Lower lobe of right lung (tissue), 2 donors: ENCODE data around the gene GFRA4. TPM values are rescaled to one million over a fixed set of nuclear protein-coding genes. Genes with fewer than 3 reads are reported as not detected.
A peak's percentile ranks its signal among the peaks of the same experiment; 100 is the strongest.

ENCODE experiments used
- ATAC-seq, 2 donors: fragments of 200-7000 bp; cut with Tn5 transposase; one replicate each; pipeline ENCODE4 v1.9.1; 2020 to 2022; ENCODE audit warnings: mild to moderate bottlenecking in 2 of 2, moderate library complexity in 2 of 2
- DNase-seq: peaks from one replicate; pipeline ENCODE4 v3.0.0-alpha.2; 2020
- H3K27ac ChIP-seq: fragments of 200-600 bp; one replicate; pipeline ENCODE4 v1.8.0; 2022
- H3K27me3 ChIP-seq: fragments of 200-600 bp; one replicate; pipeline ENCODE4 v1.8.0; 2022; ENCODE audit warnings: low read depth
- H3K36me3 ChIP-seq: fragments of 200-600 bp; one replicate; pipeline ENCODE4 v1.8.0; 2022; ENCODE audit warnings: mild to moderate bottlenecking
- H3K4me1 ChIP-seq: fragments of 200-600 bp; one replicate; pipeline ENCODE4 v1.8.0; 2022
- H3K4me3 ChIP-seq: fragments of 200-600 bp; one replicate; pipeline ENCODE4 v1.8.0; 2022; ENCODE audit warnings: mild to moderate bottlenecking
- H3K9me3 ChIP-seq: fragments of 200-600 bp; one replicate; pipeline ENCODE4 v1.8.0; 2022
- intact Hi-C: fragments of 100-400 bp; cut with DNase I; formaldehyde crosslinking; loops from one replicate; pipeline ENCODE4 v1.11.0; 2022
- long read RNA-seq: library from polyadenylated mRNA; unstranded; transcript quantifications from one replicate; pipeline ENCODE4 v2.0.0, GENCODE V29; 2021
- total RNA-seq: library from RNA; stranded (reverse); fragmentation: NEBNext Ultra II Directional; extraction: Animal tissue kit (Norgen Biotek cat#: 25700); gene quantifications from one replicate; pipeline ENCODE4 v1.2.1, GENCODE V29; 2021
- TF ChIP-seq, protein P1 (sequence below): fragments of 200-600 bp; IDR thresholded peaks from one replicate; pipeline ENCODE4 v1.8.0; 2022; ENCODE audit warnings: antibody characterized with exemption, mild to moderate bottlenecking
- donor health status: DM: no; HTN: yes; CAD: no; lungs with severe emphysema.

GFRA4 gene, protein sequence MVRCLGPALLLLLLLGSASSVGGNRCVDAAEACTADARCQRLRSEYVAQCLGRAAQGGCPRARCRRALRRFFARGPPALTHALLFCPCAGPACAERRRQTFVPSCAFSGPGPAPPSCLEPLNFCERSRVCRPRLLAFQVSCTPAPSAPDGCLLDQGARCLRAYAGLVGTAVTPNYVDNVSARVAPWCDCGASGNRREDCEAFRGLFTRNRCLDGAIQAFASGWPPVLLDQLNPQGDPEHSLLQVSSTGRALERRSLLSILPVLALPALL
- total RNA-seq: not detected
- long read RNA-seq: 0 reads

DNA sequence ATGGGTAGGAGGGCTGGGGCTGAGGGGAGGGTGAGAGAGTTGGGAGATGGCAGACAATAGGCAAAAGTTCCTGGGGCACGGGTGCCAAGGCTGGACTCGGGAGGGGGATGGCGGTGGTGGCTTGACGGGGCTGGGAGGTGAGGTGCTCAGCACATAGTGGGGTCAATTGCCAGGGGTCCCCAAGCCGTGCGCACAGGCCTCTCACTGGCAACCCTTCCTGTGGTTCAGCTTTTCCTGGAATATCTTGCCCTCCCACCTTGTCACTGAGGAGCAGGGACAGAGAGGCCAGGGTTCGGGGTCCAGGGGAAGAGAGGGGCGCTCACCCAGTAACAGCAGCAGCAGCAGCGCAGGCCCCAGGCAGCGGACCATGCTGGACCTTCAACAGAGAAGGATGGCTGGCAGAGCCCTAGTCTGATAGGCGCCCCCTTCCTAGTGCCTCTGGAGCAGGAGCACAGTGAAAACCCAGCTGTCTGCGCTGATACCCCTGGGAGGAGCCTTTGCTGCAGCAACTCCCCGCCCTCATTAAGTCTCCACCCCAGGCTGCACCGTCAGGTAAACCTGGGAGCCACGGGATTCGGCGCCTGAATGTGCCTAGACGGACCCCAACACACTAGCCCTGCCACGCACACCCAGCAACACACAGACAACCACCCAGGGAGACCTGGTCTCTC is at the start of gene GFRA4:
Gene GFRA4 (minus strand): TSS at position 369 of the 671 bp plus-strand sequence. CDS start 0 bp downstream, at position 369.
- ATAC-seq (no peak), DNase-seq (no peak)
- peaks cover 32% of the 10 kb centered on the region for H3K27me3 ChIP-seq
- H3K9me3 ChIP-seq: no peaks in the 10 kb centered on the region
- TF ChIP-seq, protein P1, sequence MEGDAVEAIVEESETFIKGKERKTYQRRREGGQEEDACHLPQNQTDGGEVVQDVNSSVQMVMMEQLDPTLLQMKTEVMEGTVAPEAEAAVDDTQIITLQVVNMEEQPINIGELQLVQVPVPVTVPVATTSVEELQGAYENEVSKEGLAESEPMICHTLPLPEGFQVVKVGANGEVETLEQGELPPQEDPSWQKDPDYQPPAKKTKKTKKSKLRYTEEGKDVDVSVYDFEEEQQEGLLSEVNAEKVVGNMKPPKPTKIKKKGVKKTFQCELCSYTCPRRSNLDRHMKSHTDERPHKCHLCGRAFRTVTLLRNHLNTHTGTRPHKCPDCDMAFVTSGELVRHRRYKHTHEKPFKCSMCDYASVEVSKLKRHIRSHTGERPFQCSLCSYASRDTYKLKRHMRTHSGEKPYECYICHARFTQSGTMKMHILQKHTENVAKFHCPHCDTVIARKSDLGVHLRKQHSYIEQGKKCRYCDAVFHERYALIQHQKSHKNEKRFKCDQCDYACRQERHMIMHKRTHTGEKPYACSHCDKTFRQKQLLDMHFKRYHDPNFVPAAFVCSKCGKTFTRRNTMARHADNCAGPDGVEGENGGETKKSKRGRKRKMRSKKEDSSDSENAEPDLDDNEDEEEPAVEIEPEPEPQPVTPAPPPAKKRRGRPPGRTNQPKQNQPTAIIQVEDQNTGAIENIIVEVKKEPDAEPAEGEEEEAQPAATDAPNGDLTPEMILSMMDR: no peak
- intact Hi-C loops: no loop called here
- no peaks in the 10 kb centered on the region for H3K4me1 ChIP-seq
- no peak within 1 kb of the TSS for H3K27ac ChIP-seq
- no peaks in the 10 kb centered on the region for H3K36me3 ChIP-seq
- no peak within 1 kb of the TSS for H3K4me3 ChIP-seq

DNA sequence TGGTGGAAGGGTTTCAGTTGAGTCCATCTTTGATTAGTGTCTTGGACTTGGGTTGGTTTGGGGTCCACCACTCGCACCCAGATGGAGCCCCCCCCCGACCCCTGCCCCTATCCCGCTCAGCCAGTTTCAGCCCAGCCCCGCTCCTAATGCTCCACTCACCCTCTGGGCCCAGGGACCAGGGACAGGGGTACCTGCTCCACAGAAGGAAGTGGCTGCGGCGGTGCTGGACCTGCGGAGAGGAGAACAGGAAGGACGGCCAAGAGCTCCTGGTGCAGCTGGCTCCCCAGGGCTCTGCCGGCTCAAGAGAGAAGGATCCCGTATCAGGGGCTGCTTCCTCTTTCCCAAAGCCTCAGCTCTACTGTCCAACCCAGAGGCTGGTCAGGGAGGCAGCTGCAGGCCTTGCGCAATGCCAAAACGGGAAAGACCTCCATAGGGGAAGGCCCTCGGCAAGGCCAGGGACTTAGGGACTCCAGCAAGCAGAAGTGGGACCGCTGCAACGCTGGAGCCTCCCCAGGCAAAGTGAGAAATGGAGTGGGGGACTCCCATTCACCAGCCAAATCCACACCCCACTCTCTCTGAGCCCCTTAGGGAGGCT is 49.2 kb upstream of the GFRA4 start, which contains the start of gene SIGLEC1:
Gene SIGLEC1 (minus strand): TSS at position 322 of the 595 bp plus-strand sequence. CDS start 5,472 bp downstream, outside the sequence.
- no peaks in the 10 kb centered on the region for H3K36me3 ChIP-seq
- peak within 1 kb of the TSS; percentile 43 for H3K4me3 ChIP-seq
- H3K27me3 ChIP-seq: peaks cover 5% of the 10 kb centered on the region
- ATAC-seq: peak; percentile 71 to 83
- intact Hi-C loops: no loop called here
- H3K4me1 ChIP-seq: peaks cover 32% of the 10 kb centered on the region
- H3K27ac ChIP-seq: peak within 1 kb of the TSS; percentile 22
- TF ChIP-seq, protein P1: no peak
- H3K9me3 ChIP-seq: no peaks in the 10 kb centered on the region
- DNase-seq: peak; percentile 88

DNA sequence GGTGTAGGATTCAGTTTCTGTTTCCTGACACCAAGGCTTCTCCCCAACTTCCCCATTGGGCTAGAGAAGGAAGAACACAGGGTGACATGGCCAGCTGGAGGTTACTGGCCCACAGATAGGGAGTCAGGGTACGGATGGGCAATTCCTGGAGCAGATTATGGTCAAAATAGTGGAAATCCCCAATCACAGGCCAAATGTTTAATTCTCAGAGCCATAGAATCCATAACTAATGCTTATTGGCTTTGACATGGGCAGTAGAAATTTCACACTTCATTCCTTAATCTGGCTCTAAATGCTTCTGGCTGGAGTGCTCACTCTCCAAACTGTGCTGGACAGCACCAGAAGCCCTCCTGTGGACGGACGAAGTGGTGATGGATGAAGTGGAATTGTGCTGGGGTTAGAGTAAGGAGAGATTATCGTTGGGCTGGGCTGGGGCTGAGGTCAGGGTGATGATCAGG is 48.3 kb upstream of the GFRA4 start:
- Histone ChIP-seq H3K27ac (peak overlapping the region; percentile 22), H3K4me1 (peaks cover 32% of the 10 kb centered on the region), H3K4me3 (peak overlapping the region; percentile 43), H3K27me3 (peaks cover 5% of the 10 kb centered on the region), H3K9me3 (no peaks in the 10 kb centered on the region), H3K36me3 (no peaks in the 10 kb centered on the region)
- TF ChIP-seq, protein P1: no peak
- DNase-seq (no peak), ATAC-seq (peak; percentile 47 to 61)
- intact Hi-C loops: no loop called here

DNA sequence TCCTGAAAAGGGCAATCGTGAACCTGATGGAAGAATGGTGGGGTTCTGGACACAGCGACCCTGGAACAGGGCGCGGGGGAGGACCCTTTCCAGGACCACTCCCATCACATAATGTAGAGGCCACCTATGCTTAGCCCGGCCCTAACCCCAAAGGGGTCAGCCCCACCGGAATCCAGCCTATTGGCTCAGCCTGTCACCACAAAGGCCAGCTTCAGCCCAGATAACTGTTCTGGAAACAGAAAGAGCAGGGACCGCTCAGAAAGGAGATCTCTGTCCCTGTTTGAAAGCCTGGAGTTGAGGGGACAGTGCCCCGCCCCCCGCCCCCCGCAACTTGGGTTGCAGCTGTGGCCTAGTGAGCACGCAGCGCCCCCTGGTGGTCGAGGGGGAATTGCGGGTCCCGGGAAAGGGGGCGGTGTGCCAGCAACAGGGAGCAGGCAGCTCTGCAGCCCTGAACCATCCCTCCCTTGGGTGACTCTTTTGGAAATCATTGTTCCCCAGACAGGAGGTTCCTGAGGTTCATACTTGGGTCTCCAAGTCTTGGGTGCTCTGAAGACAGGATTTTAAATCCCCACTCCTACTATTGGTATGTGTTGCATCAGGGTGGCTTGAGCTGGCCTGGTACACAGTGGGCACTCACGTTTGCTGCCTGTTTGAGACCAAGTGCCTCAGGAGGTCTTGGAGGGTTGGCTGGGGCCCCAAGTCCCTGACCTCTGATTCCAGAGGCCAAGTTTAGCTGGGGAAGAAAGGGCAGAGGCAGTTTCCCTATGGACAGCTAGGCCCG is 47.7 kb upstream of the GFRA4 start:
- DNase-seq (peak; percentile 83), ATAC-seq (peak; percentile 63 to 72)
- intact Hi-C loops: no loop called here
- TF ChIP-seq, protein P1: peak; percentile 99
- H3K4me1 ChIP-seq: peaks cover 32% of the 10 kb centered on the region
- H3K27me3 ChIP-seq: peaks cover 5% of the 10 kb centered on the region
- peak overlapping the region; percentile 43 for H3K4me3 ChIP-seq
- H3K36me3 ChIP-seq: no peaks in the 10 kb centered on the region
- H3K9me3 ChIP-seq: no peaks in the 10 kb centered on the region
- peak overlapping the region; percentile 22 for H3K27ac ChIP-seq

DNA sequence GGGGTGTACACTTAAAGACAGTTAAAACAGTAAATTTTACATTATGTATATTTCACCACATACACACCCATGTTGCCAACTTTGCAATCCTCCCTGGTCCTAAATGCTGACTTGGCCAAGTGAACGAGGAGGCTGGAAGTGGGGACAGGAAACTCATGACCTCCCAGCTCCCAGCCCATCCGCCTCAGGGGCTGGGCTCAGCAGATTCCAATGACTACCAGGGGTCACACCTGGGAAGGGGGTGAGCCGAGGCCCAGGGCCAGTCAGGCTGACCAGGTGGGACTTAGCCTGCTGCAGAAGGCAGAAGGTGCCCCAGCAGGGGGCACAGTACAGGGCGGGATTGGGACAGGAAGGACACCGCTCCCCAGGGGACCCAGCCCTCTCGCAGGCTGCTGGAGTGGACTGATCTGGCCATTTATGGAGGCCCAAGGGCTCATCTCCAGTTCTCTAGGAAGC is 46.8 kb upstream of the GFRA4 start:
- TF ChIP-seq, protein P1: no peak
- DNase-seq (peak; percentile 47), ATAC-seq (peak in 1 of 2 donors; percentile 4)
- peaks cover 32% of the 10 kb centered on the region for H3K4me1 ChIP-seq
- intact Hi-C loops: no loop called here
- peaks cover 5% of the 10 kb centered on the region for H3K27me3 ChIP-seq
- peak overlapping the region; percentile 22 for H3K27ac ChIP-seq
- no peaks in the 10 kb centered on the region for H3K36me3 ChIP-seq
- H3K4me3 ChIP-seq: peak overlapping the region; percentile 43
- H3K9me3 ChIP-seq: no peaks in the 10 kb centered on the region
